ENCODE results near the gene IBA57.

IBA57 gene

GRCh38 chr1:228224198-228225164 lies 58.9 kb downstream of the IBA57 start (continued):
- TF ChIP-seq OSR1 (CRISPR knock-in tag; IDR thresholded peaks at IDR 0.05) (no peak), ZNF70 (CRISPR knock-in tag; IDR thresholded peaks at IDR 0.05) (no peak), CSRNP3 (CRISPR knock-in tag; IDR thresholded peaks at IDR 0.05) (no peak), BACH2 (CRISPR knock-in tag; IDR thresholded peaks at IDR 0.05; ENCODE audit: borderline replicate concordance) (no peak), ZFP30 (CRISPR knock-in tag; IDR thresholded peaks at IDR 0.05) (no peak), PATZ1 (CRISPR knock-in tag; IDR thresholded peaks at IDR 0.05; ENCODE audit: borderline replicate concordance) (no peak), ZNF8 (CRISPR knock-in tag; IDR thresholded peaks at IDR 0.05) (no peak), GLIS3 (CRISPR knock-in tag; IDR thresholded peaks at IDR 0.05) (no peak), CSDC2 (CRISPR knock-in tag; IDR thresholded peaks at IDR 0.05) (no peak), ZFP3 (CRISPR knock-in tag; IDR thresholded peaks at IDR 0.05) (no peak), TOX (CRISPR knock-in tag; IDR thresholded peaks at IDR 0.05; ENCODE audit: borderline replicate concordance) (no peak), ESRRG (CRISPR knock-in tag; IDR thresholded peaks at IDR 0.05) (no peak)

GRCh38 chr1:228225165-228225710 lies 59.6 kb downstream of the IBA57 start:
- ATAC-seq, result no peak

GRCh38 chr1:228225740-228226139 lies 60.1 kb downstream of the IBA57 start:
- ATAC-seq, result no peak

More at GRCh38 chr1:228225165-228225710, 59.6 kb downstream of the IBA57 start:
- TF ChIP-seq ZNF565 (CRISPR knock-in tag; conservative IDR thresholded peaks at IDR 0.05; ENCODE audit: low read depth), result no peak
- TF ChIP-seq ZFP3 (CRISPR knock-in tag; IDR thresholded peaks at IDR 0.05), result no peak
- no peak for TF ChIP-seq ESRRG (CRISPR knock-in tag; IDR thresholded peaks at IDR 0.05)
- no peak for TF ChIP-seq BACH2 (CRISPR knock-in tag; IDR thresholded peaks at IDR 0.05; ENCODE audit: borderline replicate concordance)
- no peak for TF ChIP-seq CSDC2 (CRISPR knock-in tag; IDR thresholded peaks at IDR 0.05)
- TF ChIP-seq ZFP30 (CRISPR knock-in tag; IDR thresholded peaks at IDR 0.05), result no peak
- TF ChIP-seq PPARA (CRISPR knock-in tag; IDR thresholded peaks at IDR 0.05; ENCODE audit: borderline replicate concordance), result no peak
- TF ChIP-seq GLIS3 (CRISPR knock-in tag; IDR thresholded peaks at IDR 0.05), result no peak
- no peak for TF ChIP-seq RARB (CRISPR knock-in tag; IDR thresholded peaks at IDR 0.05)
- no peak for TF ChIP-seq TCF4 (CRISPR knock-in tag; IDR thresholded peaks at IDR 0.05; ENCODE audit: borderline replicate concordance)
- TF ChIP-seq ARNTL (CRISPR knock-in tag; IDR thresholded peaks at IDR 0.05; ENCODE audit: borderline replicate concordance, low read depth), result no peak

More at GRCh38 chr1:228225740-228226139, 60.1 kb downstream of the IBA57 start:
- TF ChIP-seq CSDC2 (CRISPR knock-in tag; IDR thresholded peaks at IDR 0.05) (no peak), SNAI2 (CRISPR knock-in tag; IDR thresholded peaks at IDR 0.05) (no peak), TCF4 (CRISPR knock-in tag; IDR thresholded peaks at IDR 0.05; ENCODE audit: borderline replicate concordance) (no peak), ESRRG (CRISPR knock-in tag; IDR thresholded peaks at IDR 0.05) (no peak), ZNF565 (CRISPR knock-in tag; conservative IDR thresholded peaks at IDR 0.05; ENCODE audit: low read depth) (no peak), CREB5 (CRISPR knock-in tag; IDR thresholded peaks at IDR 0.05; ENCODE audit: low read depth) (no peak), ZFP3 (CRISPR knock-in tag; IDR thresholded peaks at IDR 0.05) (no peak), OSR1 (CRISPR knock-in tag; IDR thresholded peaks at IDR 0.05) (no peak), CSRNP3 (CRISPR knock-in tag; IDR thresholded peaks at IDR 0.05) (no peak), TSHZ2 (CRISPR knock-in tag; IDR thresholded peaks at IDR 0.05) (no peak), ZNF8 (CRISPR knock-in tag; IDR thresholded peaks at IDR 0.05) (no peak), BACH2 (CRISPR knock-in tag; IDR thresholded peaks at IDR 0.05; ENCODE audit: borderline replicate concordance) (no peak), PPARA (CRISPR knock-in tag; IDR thresholded peaks at IDR 0.05; ENCODE audit: borderline replicate concordance) (no peak), RARB (CRISPR knock-in tag; IDR thresholded peaks at IDR 0.05) (no peak)
